Measurements from ENCODE around the gene SSC5D. TPM values are rescaled to one million over a fixed set of nuclear protein-coding genes. Genes with fewer than 3 reads are reported as not detected.

Gene SSC5D
- total and polyA plus RNA-seq, 2 of the 4 experiments (the other 2 are of a cell fraction) = 1.4 to 19.1 TPM

GRCh38 chr19:55492362-55492944 lies 4.2 kb downstream of the SSC5D start:
- CTCF ChIA-PET = interaction anchor here (0.6 to 3.1 kb wide), 2 partner anchors 12 to 96 kb away, joined by 4 to 16 read pairs; no protein-coding TSS in a partner anchor
- POLR2A ChIA-PET (ENCODE audit: unreplicated experiment) = interaction anchor here (0.5 kb wide), 1 partner anchor 132 kb away, joined by 10 read pairs; the partner anchor contains the start of gene ZNF784
- Histone ChIP-seq H3K9me1 (ENCODE audit: insufficient read depth, low read length) (peaks cover 3% of the 10 kb centered on the region), H2AFZ (replicated peaks; ENCODE audit: low read length, poor library complexity) (no peak overlapping the region), H3K79me1 (ENCODE audit: low read depth in 1 of 2, low read length in 2 of 2) (peaks cover 0 to 25% of the 10 kb centered on the region in 2 experiments), H2BK15ac (ENCODE audit: low read depth, low read length) (no peak overlapping the region; the same call in 2 of the 3 replicates), H3K36me3 (ENCODE audit: control insufficient read depth, insufficient read depth, low read length) (0 out of 2 replicates have a peak, but pooled peaks cover 3% of the 10 kb centered on the region), H2AK5ac (ENCODE audit: low read depth, low read length) (0 out of 2 replicates have a peak overlapping the region, but pooled peaks have one; percentile 32), H3K18ac (ENCODE audit: low read depth, low read length) (no peak overlapping the region), H3K23ac (ENCODE audit: low read depth, low read length) (no peak overlapping the region), H3K27me3 (ENCODE audit: control insufficient read depth, insufficient read depth, low read length) (no peaks in the 10 kb centered on the region), H3K9me3 (ENCODE audit: control insufficient read depth, insufficient read depth, low read length) (no peaks in the 10 kb centered on the region), H4K5ac (ENCODE audit: low read depth, low read length) (no peak overlapping the region), H2BK120ac (ENCODE audit: low read depth, low read length) (no peak overlapping the region), H4K8ac (ENCODE audit: low read depth in 2 of 2, low read length in 2 of 2) (no peak overlapping the region; a peak in 2 of 4 replicates), H3K9ac (ENCODE audit: low read depth, low read length) (no peak overlapping the region), H2BK20ac (ENCODE audit: low read depth, low read length) (peak overlapping the region; percentile 72; the same call in 1 of the 2 replicates), H3K4ac (ENCODE audit: low read depth, low read length) (peak overlapping the region; percentile 9; the same call in 1 of the 2 replicates), H3K27ac (ENCODE audit: insufficient read depth, low read length) (no peak overlapping the region), H3K14ac (replicated peaks; ENCODE audit: low read depth, low read length) (no peak overlapping the region), H4K20me1 (ENCODE audit: insufficient read depth, low read length) (no peaks in the 10 kb centered on the region), H2BK5ac (ENCODE audit: low read depth, low read length, poor library complexity, severe bottlenecking) (no peak overlapping the region), H2AK9ac (replicated peaks; ENCODE audit: low read depth, low read length, poor library complexity) (peak overlapping the region; percentile 15), H3K56ac (ENCODE audit: extremely low read depth, insufficient read depth, low read length) (no peak overlapping the region), H3K4me2 (ENCODE audit: low read depth, low read length) (no peak overlapping the region), H4K91ac (ENCODE audit: insufficient read depth, low read depth, low read length) (no peak overlapping the region), H3K4me3 (ENCODE audit: insufficient read depth, low read depth, low read length) (no peak overlapping the region), H3K4me1 (ENCODE audit: control insufficient read depth, insufficient read depth, low read length) (peaks cover 28% of the 10 kb centered on the region)
- WGBS, 2 experiments (ENCODE audit: extremely low coverage in 2 of 2, insufficient read length in 1 of 2) = no CpG with 5 or more reads among the region's 12 CpGs
- in situ Hi-C loops (cut with MboI; ENCODE audit: low sequenced_read_pairs) = loop anchor here (25.0 kb wide), 1 partner anchor 1030 kb away; the partner anchor contains the start of genes CDC42EP5 and LENG9
- no TSS peak for BruUV-seq (replicated peaks)
- DNase-seq (no peak), ATAC-seq (ENCODE audit: low read depth) (no peak)
- dilution Hi-C loops (cut with HindIII; ENCODE audit: low sequenced_read_pairs, unreplicated experiment) = no loop called here
- intact Hi-C loops (cut with micrococcal nuclease) = no loop called here
- no peak for TF ChIP-seq CTCF (conservative IDR thresholded peaks at IDR 0.05; ENCODE audit: low read depth, low read length)
- no peak for TF ChIP-seq BHLHE40 (IDR thresholded peaks at IDR 0.05; ENCODE audit: low read depth, low read length)
- TF ChIP-seq CHD1 (IDR thresholded peaks at IDR 0.05; ENCODE audit: low read depth, low read length) = no peak
- TF ChIP-seq MAFK (IDR thresholded peaks at IDR 0.05; ENCODE audit: low read depth, low read length) = no peak
- no peak for TF ChIP-seq MAZ (IDR thresholded peaks at IDR 0.05; ENCODE audit: borderline replicate concordance, low read depth, low read length)
- TF ChIP-seq NFE2L2 (IDR thresholded peaks at IDR 0.05; ENCODE audit: low read depth, low read length) = no peak
- no peak for TF ChIP-seq RFX5 (IDR thresholded peaks at IDR 0.05; ENCODE audit: low read depth, low read length)
- TF ChIP-seq CEBPB (IDR thresholded peaks at IDR 0.05; ENCODE audit: low read depth, low read length) = no peak
- no peak for TF ChIP-seq RCOR1 (IDR thresholded peaks at IDR 0.05; ENCODE audit: insufficient replicate concordance, low read length)
- no peak for TF ChIP-seq MXI1 (IDR thresholded peaks at IDR 0.05; ENCODE audit: borderline replicate concordance, low read depth, low read length)
- no peak for TF ChIP-seq FOS (IDR thresholded peaks at IDR 0.05; ENCODE audit: low read depth, low read length)
- no peak for TF ChIP-seq ELK1 (IDR thresholded peaks at IDR 0.05; ENCODE audit: borderline replicate concordance, low read depth, low read length)
- no peak for TF ChIP-seq USF2 (IDR thresholded peaks at IDR 0.05; ENCODE audit: low read depth, low read length)
- no peak for TF ChIP-seq RAD21 (IDR thresholded peaks at IDR 0.05; ENCODE audit: low read length)
- no peak for TF ChIP-seq SMC3 (IDR thresholded peaks at IDR 0.05; ENCODE audit: low read depth, low read length)

Measured in IMR-90 (cell line).